ENCODE measurements around the gene CCDC71. TPM values are rescaled to one million over a fixed set of nuclear protein-coding genes. Genes with fewer than 3 reads are reported as not detected.
A peak's percentile ranks its signal among the peaks of the same experiment; 100 is the strongest.

Gene CCDC71
- total RNA-seq, 4 donors from 2014 or later = 9.2 to 58.2 (median 31.3) TPM

DNA sequence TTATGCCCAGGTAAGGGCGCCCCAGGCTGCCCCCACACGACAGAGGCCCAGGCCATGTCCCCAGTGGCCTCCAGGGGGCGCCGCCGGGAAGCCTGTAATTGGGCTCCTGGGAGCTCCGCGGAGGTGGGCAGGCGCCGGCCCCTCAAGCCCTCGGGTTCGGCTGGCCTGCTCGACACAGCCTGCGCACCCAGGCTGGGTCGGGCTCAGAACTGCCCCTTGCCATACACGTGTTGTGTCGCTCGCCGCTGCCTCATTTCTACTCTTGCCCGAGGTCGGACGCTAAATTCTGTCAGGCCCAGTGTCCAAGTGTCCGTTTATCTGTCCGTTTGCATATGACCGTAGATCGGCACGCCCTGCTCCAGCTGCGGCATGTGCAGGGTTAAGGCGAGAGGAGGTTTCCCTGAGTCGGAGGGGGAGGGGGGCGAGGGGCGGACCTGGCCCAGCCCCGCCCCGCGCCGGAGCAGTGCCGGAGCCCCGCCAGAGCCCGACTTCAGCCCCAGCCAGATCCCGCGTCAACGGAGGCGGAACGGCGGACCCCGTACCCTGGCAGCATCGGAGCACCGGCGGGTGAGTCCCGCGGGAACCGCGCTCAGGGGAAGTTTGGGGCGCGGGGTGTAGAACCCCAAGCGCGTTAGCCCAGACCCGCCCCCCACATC, 5.1 kb upstream of the CCDC71 start, which contains the start of gene KLHDC8B:
TSS of gene KLHDC8B (plus strand) at position 480 of the 656 bp plus-strand sequence. CDS start 1,172 bp downstream, outside the sequence.
- DNase-seq = peak; percentile 88
- H3K27ac ChIP-seq = peak within 1 kb of the TSS; percentile 80 to 89
- peaks cover 5 to 20% of the 10 kb centered on the region in 2 donors for H3K4me1 ChIP-seq
- TF ChIP-seq POLR2A (IDR thresholded peaks at IDR 0.05) = peak; percentile 57 to 73
- TF ChIP-seq, protein P1, sequence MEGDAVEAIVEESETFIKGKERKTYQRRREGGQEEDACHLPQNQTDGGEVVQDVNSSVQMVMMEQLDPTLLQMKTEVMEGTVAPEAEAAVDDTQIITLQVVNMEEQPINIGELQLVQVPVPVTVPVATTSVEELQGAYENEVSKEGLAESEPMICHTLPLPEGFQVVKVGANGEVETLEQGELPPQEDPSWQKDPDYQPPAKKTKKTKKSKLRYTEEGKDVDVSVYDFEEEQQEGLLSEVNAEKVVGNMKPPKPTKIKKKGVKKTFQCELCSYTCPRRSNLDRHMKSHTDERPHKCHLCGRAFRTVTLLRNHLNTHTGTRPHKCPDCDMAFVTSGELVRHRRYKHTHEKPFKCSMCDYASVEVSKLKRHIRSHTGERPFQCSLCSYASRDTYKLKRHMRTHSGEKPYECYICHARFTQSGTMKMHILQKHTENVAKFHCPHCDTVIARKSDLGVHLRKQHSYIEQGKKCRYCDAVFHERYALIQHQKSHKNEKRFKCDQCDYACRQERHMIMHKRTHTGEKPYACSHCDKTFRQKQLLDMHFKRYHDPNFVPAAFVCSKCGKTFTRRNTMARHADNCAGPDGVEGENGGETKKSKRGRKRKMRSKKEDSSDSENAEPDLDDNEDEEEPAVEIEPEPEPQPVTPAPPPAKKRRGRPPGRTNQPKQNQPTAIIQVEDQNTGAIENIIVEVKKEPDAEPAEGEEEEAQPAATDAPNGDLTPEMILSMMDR (IDR thresholded peaks at IDR 0.05) = peak; percentile 92 to 95 (median 92)
- intact Hi-C loops (cut with DNase I; ENCODE audit: low total_unique reads) = loop anchor here (10.0 kb wide), 2 partner anchors 104 to 274 kb away; partner anchors contain the start of gene C3orf62
- H3K4me3 ChIP-seq = peak within 1 kb of the TSS; percentile 66 to 72
- H3K36me3 ChIP-seq = no peaks in the 10 kb centered on the region
- no peaks in the 10 kb centered on the region for H3K9me3 ChIP-seq
- H3K27me3 ChIP-seq = no peaks in the 10 kb centered on the region

DNA sequence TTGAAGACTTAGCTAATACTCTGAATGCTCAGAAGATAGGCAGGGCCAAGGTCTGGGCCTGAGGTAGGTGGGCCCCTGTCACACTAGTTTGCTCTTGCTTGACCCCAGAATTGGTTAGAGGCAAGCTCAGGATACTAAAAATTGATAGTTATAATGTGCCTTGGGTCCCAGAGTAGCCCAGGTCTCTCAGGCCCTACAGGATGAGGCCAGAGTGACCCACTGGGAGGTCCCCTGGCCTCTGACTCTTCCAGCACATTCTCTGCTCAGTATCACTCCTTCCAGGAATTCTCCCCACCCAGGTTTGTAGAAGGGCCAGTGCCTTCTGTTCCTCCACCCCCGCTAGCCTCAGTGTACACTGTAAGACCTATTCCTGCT, 4.6 kb upstream of the CCDC71 start:
- Histone ChIP-seq H3K4me3 (peak overlapping the region; percentile 66 to 72), H3K27ac (peak overlapping the region; percentile 80 to 89), H3K36me3 (no peaks in the 10 kb centered on the region), H3K4me1 (peaks cover 5 to 20% of the 10 kb centered on the region in 2 donors), H3K9me3 (no peaks in the 10 kb centered on the region), H3K27me3 (no peaks in the 10 kb centered on the region)
- no peak for DNase-seq
- no peak for TF ChIP-seq POLR2A (IDR thresholded peaks at IDR 0.05)
- TF ChIP-seq, protein P1 (IDR thresholded peaks at IDR 0.05) = no peak
- intact Hi-C loops (cut with DNase I; ENCODE audit: low total_unique reads) = loop anchor here (10.0 kb wide), 2 partner anchors 104 to 274 kb away; partner anchors contain the start of gene C3orf62

GRCh38 chr3:49166752-49167556, 823 bp upstream of the CCDC71 start:
- Histone ChIP-seq H3K9me3 (no peaks in the 10 kb centered on the region), H3K36me3 (no peaks in the 10 kb centered on the region), H3K27ac (peak overlapping the region; percentile 92 to 95), H3K4me3 (peak overlapping the region; percentile 60 to 99), H3K4me1 (peaks cover 0 to 4% of the 10 kb centered on the region in 2 donors), H3K27me3 (no peaks in the 10 kb centered on the region)
- DNase-seq = no peak
- TF ChIP-seq, protein P1 (IDR thresholded peaks at IDR 0.05) = no peak
- no peak for TF ChIP-seq POLR2A (IDR thresholded peaks at IDR 0.05)
- intact Hi-C loops (cut with DNase I; ENCODE audit: low total_unique reads) = no loop called here

DNA sequence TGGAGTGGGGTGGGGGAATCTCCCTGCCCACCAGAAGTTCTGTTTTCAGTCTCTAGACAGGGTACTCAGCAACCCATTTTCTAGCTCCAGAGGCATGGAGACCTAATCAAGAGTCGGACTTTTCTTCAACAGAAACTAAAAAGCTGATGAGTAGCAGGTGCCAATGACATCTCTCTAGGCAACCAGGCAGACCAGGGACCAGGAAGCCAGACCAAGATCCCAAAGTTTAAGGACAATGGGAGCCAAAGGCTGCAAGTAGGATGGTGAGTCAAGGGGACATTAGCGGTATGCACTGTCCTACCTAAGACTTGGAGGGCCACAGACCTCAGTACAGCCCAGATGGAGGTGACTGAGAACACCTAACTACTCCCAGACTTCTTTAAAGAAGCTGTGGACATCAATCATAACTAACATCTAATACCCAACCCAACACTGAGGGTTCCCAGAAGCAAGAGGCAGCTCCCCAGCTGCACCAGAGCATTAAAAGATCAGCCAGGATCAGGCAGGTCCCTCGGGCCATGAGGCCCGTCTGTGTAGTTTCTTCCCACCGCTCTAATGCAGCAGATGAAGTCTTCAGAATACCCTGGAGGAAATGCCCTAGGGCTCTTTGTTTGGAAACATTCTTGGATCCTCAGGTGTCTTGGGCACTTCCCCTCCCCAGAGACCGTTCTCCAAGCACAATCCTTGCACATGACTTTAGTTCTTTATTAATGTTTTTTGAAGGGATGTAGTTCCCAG, 979 bp downstream of the CCDC71 start:
- intact Hi-C loops (cut with DNase I; ENCODE audit: low total_unique reads) = no loop called here
- H3K4me1 ChIP-seq = no peaks in the 10 kb centered on the region
- TF ChIP-seq POLR2A (IDR thresholded peaks at IDR 0.05) = no peak
- TF ChIP-seq, protein P1 (IDR thresholded peaks at IDR 0.05) = no peak
- H3K27ac ChIP-seq = peak overlapping the region; percentile 92 to 95
- peak overlapping the region; percentile 60 to 99 for H3K4me3 ChIP-seq
- no peaks in the 10 kb centered on the region for H3K9me3 ChIP-seq
- DNase-seq = no peak
- H3K27me3 ChIP-seq = no peaks in the 10 kb centered on the region
- H3K36me3 ChIP-seq = no peaks in the 10 kb centered on the region

Data from uterus (tissue), 4 donors.